HG02763 (cell line): Measurements from ENCODE around the gene PLD4.

Source experiments
- ATAC-seq: cut with Tn5 transposase; IDR thresholded peaks from one replicate; pipeline ENCODE4 v1.9.1; 2021; ENCODE audit warnings: mild to moderate bottlenecking, moderate library complexity; ENCODE audit not compliant: unreplicated experiment

PLD4 gene

DNA sequence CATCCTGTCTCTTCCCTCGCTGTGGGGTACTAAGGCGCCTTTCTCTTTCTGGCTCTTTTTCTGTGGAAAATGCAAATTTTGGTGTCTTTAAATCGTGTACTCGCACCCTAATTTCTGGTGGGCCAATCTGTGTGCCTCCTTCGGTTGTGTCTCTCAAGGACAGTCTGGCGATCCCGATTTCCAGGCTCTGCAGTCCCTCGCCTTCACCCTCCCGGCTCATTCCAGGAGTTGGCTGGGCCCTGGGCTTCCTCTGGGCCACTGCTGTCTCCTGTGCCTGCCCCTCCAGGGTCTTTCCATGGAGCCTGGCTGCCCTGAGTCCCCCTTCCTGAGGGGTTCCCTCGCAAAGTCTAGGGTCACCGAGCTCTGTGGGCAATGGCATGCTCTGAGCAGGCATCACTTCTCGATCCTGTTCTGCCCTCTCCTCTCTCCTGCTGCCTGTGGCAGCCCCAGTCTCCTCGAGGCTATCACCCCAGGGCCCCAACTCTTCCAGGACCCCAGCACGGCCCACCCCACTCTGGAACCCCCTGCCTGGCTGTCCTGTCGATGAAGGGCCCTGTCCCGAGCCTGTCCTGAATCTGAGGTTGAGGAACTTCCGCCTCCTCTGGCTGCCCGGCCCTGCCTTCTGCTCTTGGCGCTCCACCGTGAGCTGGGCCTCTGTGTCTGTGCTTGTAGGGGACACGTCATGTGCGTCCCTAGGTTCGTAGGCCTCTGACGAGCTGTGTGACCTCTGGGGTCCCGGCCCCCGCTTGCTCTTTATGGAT is 29.4 kb downstream of the PLD4 start:
- no peak for ATAC-seq

DNA sequence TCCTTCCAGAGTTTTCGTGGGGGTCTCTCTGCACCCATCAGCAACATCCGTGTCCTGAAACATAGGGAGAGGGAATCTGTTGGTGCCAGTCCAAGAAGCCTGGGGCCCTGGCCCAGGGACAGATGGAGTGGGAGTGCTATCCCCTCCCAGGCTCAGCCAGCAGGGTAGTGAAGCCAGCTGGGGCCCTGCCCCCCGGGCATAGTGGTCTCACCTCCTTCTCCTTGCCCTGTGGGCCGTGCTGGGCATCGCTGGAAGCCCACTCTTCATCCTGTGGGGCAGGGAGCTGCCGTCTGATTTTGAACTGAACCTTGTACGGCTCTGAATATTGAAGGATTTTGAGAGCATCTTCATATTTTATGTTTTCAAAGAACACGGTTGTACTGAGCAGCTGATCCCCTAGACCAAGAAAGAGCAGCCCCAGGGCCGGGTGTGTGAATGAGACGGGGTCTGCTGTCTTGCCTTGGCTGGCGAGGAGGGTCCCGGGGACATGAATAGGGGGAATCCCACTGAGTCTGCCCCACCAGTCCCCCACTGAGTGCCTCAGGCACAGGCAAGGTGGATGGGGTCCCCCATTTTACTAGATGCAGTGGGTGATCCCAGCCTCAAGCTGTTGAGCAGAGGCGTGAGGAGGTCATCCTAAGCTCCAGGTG is 30.2 kb downstream of the PLD4 start:
- ATAC-seq: no peak

DNA sequence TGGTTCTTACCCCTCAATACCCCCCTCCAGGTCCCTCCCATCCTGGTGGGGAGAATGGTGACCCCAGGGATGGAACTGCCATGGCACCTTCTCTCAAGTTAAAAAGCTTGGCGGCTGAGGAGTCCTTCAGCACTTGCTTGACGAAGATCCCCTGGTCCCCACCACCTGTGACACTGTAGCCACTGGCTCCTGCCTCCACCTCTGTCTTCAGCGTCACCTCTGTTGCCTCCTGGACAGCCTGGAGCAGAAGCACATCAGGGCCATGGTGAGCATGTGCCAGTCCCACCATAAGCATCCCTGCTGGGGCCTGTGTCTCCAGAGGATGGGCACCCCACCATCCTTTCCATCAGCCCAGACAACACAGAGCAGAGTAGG is 30.7 kb downstream of the PLD4 start:
- no peak for ATAC-seq

DNA sequence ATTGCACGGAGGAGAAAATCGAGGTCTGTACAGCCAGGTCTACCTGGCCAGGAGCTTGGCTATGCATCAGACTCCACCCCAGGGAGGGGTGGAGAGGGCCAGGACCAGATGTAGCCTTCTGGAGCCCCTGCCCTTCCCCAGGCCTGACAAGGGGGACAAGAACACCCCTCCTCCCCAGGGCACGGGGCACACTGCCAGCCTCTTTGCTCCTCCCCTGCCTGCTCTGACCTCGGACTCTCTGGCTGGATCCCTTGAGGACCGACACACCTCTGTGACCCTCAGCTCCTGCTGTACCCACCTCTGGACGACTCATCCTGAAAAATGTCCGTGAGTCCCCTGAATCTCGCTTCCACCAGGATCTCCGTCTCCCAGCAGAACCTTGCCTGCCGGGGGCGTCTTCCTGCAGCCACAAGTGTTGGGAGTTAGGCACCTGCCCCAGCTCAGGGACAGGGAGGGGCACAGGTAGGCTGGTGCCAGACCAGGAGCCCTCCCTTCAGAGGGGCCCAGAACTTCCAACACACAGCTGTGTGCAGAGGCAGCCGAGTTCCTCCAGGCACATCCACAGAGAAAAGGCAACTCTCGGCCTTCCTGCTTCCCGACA is 31.7 kb downstream of the PLD4 start:
- no peak for ATAC-seq

DNA sequence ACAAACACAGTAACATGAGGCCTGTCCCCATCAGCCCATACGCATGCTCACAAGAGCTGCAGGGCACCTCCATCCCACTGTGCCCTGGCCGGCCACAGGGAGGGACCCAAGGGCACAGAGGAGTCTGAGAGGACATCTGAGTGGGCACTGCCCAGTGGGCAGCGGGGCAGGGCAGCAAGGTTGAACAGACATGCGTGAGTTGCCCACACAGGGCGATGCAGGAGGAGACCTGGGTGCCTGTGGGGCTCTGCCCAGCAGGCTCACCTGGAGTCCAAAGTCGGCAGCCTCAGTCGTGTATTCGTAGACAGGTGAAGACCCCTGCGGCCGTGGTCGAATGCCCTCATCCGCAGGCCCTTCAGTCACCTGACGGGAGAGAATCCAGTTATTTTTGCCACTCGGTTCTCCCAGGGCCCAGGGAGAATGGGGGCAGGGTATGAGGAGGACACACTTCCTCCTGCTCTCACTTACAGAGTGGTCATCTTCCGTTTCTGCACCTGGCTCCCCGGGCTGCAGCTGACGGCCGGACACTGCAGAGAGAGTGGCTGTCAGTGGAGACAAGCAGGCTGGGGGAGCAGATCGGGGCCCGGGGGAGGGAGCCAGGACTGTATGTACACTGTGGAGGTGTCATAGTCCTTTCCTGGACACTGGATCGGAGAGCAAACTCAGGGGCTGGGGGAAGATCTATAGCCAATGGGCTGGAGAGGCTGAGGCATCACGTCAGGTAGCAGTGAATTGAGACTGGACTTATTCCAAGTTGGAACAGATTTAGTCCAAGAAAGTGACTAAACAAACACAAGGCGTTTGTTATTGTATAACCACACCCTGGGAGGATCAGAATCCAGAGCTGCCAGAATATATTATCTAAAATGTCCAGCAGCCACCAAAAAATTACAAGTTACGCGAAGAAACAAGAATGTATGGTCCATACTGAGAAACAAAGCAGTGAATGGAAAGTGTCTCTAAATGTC is 32.8 kb downstream of the PLD4 start:
- no peak for ATAC-seq

DNA sequence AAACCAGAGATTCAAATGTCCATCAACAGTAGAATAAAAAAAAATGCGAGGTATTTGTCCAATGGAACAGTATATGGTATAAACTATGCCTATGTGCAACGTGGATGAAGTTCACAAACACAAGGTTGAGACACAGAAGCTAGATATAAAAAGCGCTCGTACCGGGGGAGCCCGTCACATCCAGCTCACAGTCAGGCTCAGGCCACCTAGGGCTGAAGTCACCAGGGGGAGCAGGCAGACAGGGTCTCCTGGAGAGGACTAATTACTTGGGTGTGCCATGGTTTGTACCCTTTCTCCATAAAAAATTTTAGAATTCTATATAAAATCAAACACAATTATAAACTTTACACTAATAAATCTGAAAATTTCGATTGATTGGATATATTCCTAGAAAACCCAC is 39.9 kb downstream of the PLD4 start:
- ATAC-seq: no peak

DNA sequence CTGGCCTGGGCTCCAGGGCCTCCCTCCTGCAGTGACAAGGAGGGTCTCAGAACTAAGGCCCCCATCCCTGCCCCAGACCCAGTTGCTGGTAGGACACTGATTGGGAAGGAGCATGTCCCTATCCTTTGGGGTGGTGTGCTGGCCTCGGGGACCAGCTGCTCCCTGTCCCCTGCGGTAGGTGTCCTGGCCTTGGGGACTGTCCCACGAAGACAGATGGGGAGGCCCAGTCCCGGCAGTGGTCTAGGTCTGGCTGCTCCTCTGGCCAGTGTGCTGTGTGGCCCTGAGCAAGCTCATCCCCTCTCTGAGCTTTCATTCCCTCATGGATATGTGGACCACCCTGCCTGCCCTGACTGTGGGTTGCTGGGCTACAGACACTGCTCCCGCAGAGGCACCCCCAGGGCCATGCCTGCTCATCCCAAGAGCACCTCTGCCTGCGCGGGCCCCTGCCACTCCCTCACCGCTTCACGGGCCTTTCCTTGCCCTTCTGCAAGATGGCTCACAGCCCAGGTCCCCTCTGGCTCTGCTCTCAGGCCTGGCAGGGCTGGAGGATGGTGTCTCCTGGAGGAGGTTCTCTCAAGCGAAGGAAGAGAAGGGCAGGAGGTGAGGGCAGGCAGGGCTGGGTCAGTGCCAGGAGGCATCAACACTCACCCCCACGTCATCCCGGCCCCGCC is 41.0 kb downstream of the PLD4 start:
- no peak for ATAC-seq

DNA sequence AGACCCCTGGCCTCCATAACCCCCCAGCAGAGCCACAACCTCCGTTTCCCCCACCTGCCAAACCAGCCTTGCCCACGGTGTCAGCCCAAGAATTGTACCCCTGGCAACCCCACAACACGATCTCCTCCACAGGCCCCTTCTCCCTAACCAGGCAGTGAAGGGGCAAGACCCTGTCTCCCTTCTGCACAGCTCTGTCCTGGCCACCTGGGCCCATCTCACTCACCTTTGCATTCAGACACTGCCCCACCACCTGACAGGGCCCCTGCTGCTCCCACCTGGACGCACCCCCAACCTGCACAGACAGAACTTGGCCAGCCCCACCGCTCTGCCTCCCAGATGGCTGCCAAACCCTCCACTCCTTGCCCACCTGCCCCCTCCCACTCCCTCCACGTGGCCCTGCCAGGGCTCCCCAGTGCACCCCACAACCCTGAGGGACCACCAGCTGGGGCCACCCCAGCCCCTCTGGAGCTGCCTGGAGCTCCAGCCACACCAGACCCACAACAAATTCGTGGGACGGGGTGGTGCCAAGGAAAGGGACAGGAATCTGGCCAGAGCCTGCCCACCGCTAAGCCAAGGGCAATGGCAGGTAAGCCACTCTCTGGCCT is 41.7 kb downstream of the PLD4 start:
- no peak for ATAC-seq

DNA sequence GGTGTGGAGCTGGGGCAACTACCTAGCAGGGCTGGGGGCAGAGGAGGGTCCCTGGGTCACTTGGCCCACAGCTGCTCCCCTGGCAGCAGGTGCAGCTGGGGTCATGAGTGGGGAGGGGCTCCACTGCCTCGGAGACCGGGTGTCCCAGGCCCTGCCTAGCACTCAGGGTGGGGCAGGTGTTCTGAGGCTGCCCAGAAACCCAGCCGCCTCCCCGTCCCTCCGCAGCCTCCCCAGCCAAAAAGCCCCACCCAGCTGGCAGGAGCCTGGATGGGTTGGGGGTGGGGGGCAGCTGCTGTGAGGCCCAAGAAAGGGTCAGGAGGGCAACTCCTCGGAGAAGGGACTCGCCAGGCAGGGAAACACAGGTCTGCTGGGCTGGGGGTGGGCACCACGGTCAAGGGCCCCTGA is 42.3 kb downstream of the PLD4 start:
- ATAC-seq: no peak

DNA sequence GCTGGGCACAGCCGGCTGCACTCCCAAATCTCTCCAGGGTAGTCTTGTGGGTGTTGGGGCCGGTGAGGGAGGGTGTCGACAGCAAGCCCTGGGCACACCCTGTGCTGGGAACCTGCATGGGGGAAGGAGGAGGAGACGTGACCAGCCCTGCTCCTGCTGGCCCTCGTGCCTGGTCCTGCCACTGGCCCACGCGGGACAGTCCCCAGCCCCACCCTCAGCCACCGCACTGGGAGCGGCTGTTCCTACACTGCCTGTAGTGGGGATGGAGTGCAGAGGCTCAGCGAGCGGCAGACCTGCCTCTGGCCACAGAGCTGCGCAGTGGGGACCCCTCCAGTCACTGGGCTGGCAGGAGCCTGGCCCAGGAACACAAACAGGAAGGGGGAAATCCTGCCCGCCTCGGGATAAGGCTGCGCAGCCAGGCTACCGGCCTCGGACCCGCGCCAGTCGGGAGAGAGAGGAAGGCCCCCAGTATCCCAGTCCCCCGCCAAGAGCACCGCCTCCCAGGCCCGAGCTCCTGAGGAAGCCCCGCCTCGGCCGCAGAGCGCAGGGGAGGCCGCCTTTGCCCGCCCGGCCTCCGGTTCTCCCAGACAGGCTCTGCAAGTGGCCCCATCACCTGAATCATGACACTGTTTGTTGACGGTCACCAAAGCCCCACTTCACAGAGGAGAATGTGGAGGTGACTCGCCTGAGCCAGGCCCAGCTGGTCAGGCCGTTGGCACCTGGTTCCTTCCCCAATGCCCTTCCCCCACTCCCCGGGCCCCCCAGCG is 42.9 kb downstream of the PLD4 start:
- ATAC-seq: no peak

DNA sequence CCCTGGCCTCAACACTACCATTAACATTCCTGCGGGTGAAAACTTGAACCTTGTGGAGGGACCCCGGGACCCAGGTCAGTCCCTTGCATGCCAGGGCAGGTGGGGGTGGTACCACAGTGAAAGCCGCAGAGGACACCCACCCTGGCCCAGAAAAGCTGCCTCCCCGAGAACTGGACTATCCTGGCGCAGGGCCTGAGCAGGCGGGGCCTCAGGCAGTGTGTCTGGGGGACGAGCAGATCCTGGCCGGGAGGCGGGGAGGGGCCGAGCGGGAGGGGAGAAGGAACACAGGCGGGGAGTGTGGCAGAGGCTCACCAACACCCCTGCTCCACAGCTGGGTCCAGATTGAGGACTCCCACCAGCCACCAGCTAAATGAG is 43.5 kb downstream of the PLD4 start:
- ATAC-seq: no peak

DNA sequence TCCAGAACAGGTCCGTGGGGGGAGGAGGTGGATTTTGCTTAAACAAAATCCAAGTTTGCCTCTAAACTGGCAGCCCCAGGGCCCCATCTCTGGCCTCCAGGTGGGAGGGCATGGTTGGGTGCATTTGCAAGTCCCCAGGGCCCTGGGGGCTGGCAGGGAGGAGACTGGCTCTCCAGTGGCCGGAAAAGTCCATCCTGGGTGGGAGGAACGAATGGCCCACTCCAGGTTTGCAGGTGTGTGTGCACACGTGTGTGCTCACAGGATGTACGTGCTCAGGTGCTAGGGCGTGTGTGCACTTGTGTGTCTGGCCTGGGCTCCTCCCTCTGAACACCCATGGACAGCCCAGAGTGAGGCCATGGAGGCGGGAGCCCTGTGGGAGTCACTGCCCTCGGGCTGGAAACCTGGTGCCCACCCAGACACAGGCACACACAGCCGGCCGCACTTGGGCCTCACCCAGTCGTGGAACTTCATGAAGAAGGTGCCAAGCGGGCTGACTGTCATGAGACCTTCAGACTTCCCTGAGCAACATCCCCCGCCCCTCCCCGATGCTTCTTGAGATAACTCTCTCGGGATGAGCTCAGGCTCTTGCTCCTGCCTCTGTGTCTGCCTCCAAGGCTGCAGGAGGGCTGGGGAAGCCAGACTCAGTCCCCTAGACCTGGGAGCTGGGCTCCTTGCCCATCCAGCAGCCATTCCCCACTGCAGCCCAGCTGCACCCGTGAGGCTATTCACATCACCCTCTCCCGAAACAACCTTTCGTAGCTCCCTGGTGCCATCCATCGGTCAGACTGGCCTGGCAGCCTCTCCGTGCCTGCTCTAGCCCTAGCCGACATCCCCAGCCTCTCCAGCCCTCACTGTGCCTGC is 44.1 kb downstream of the PLD4 start:
- no peak for ATAC-seq

DNA sequence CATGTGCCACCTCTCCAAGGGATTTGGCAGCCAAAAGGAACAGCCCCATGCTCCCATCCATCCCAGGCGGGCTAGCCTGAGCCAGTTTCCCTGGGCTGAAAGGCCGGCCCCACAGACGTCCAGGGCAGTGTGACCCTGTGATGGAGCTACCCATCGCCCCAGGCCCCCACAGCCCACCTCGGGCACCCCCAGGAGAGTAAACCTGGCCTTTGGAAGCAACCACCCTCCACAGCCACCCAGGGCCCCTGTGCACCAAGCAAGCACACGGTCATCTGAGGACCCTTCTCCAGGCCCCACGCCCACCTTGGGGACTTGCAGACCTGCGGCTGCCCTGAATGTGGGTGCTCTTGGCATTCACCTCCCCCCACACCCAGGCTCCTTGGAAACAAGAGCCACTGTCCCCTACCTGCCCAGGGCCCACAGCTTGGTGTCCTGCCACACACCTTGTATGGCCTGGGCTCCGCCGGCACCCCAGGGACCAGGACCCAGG is 45.1 kb downstream of the PLD4 start:
- no peak for ATAC-seq

DNA sequence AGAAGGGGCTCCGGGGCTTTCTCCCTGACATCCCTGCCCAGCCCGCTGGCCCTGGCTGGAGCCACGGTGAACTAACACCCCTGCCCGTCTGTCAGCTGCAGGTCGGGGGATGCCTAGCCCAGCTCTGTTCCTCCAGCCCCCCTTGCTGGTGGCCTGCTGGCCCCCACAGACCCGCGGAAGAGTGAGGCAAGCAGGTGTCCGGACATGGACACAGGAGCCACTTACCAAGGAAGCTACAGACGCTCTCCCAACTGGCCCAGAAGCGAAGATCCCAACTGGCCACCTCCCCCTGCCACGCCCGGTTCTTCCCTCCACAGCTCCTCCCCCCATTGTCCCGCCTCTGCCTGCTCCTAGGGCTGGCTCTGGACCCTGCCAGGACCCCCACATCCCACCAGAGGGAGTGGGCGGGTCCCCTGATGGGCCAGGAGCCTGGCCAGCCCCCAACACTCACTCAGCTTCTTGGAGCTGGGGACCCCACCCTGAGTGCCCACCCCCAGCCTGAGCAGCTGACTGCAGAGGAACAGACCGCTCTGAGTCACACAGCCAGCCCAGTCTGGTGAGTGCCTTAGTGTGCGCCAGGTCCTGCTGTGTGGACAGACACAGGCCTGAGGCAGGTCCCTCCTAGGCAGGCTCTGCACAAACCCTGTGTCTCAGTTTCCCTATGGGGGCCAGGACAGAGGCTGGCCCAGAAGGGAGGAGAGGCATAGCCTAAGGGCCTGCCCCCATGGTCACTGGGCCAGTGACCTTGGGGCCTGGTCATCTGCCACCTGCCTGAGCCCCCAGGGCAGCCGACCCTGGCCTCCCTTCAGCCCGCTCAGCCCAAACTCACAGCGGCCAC is 45.8 kb downstream of the PLD4 start:
- no peak for ATAC-seq

DNA sequence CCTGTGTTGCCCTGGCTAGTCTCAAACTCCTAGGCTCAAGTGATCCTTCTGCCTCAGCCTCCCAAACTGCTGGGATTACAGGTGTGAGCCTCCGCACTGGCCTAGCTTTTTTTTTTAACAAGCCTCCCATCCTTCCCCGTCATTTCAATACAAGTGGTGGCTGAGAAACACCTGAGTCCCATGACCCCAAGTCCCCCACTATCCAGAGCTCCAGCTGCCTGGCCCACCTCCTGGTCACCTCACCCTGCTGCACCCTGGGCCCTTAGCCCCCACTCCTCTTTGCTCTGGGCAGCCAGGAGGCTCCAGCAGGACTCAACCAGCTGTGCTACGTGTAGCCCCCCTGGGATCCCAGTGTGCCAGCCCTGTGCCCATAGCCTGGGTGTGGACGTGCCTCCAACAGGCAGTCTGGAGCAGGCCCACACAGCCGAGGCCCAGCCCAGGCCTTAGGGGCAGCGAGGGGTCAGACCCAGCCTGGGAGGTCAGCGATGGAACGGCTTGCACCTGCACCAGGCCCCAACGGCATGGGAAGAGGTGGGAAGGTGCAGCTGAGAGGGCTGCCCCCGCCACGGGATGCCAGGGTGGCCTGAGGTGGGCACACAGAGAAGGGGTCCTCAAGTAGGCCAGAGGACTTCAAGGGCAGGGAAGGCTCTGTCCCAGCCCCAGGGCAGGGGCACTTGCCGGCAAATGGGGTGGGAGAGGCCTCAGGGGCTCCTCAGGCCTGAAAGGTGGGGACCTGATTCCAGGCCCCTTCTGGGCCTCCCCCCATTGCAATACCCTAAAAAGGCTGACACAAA is 47.0 kb downstream of the PLD4 start:
- no peak for ATAC-seq

DNA sequence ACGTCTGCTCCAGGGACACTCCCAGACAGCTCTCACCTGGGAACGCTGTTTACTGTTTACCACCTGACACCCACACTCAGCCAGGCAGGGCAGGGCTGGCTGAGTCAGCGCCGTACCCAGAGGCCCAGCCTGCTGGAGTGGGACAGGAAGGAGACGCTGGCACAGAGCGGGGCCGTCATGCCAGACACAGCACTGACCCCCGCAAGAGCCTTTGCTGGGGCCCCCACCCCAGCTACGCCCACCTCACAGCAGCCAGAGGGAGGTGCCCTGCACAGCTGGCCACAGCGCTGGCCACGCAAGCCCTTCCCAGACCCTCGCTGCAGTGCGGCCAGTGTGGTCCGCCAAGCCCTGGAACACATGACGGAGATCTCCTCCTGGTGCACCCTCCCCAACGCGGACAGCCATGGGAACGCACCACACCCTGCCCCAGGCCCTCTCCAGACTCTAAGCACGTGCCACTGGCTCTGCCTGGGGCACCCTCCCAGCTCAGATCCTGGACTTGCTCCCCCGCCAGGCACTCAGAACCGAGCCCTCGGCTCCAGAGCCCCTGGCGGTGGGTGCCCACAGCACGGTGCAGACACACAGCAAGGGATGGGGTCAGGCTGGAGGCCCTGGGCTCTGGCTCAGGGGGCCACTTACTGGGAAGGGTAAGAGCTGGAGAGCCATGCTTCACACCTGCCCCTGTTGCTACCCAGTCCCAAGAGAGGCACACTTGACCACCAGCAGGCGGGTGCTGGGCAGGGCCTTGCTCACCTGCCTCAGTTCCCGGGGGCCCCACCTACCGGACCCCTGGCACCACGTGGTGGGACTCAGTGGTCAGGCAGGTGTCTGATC is 47.8 kb downstream of the PLD4 start:
- ATAC-seq: no peak
